ENCODE results near the gene ZFR.
A peak's percentile ranks its signal among the peaks of the same experiment; 100 is the strongest.
"Not testable (repeated sequence)": the region's sequence is repeated elsewhere in the genome, so short reads cannot be mapped to it uniquely, and the experiment has no call there.

The ZFR gene

DNA sequence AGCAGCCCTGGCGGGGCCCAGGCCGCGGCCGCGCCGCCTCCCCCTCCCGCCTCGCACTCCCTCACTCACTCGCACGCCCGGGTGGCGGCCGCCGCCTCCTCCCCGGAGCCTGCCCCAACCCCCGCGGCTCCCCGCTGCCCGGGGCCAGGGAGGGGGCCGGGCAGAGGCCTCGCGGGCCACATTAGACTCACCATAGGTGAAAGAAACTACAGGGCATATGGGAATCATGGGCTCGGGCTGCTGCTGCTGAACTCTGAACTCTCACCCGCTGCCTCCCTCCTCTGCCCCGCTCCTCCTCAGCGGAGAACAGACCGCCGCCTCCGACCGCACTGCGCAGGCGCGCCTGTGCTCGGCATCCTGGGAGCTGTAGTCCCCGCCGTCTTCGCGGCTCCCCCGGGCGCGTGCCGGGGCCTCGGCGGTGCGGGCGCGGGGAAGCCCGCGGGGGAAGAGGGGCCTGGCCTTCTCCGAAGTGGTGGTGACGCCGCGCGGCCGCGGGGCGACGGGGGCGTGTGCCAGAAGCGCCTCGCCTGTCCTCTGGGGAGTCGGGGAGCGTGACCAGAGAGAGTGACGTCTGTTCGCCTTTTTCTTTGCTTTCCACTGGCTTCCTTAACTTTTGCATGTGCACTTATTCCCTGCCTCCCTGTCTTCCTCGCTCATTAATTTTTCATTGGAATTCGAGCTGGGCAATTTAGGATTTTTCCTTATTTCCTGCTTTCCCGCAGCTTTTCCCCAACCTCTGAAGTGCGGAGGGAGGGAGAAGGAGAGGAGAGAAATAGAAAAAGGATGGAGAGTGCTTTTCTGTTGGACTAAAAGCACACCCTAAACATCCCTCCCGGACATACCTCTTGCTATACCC is at the start of gene ZFR:
ZFR (minus strand) TSS at position 310 of the 856 bp plus-strand sequence; CDS start at position 228, 82 bp downstream.
- peak; percentile 87 for DNase-seq

DNA sequence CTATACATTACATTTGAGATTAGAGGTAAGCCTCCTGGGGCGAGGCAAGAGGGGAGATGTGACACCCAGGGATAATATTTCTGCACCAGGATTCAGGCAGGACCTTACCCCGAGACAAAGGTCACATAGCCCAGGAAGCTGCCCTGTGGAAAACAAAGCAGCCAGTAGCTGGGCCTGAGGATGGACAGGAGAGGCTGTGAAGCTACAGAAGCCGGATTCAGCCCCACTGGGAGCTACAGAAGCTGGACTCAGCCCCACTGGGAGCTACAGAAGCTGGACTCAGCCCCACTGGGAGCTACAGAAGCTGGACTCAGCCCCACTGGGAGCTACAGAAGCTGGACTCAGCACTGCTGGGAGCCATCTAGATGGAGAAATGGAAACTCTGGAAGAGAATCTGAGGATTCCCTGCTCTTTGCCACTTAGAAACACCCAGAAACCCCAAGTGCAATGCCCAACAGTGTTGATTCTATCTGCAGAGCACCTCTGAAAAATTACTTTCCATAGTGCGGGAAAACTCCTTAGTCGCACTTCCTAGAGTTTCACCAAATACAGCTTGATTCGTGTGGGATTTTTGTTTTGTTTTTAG is 46.5 kb upstream of the ZFR start:
- DNase-seq, result no peak

DNA sequence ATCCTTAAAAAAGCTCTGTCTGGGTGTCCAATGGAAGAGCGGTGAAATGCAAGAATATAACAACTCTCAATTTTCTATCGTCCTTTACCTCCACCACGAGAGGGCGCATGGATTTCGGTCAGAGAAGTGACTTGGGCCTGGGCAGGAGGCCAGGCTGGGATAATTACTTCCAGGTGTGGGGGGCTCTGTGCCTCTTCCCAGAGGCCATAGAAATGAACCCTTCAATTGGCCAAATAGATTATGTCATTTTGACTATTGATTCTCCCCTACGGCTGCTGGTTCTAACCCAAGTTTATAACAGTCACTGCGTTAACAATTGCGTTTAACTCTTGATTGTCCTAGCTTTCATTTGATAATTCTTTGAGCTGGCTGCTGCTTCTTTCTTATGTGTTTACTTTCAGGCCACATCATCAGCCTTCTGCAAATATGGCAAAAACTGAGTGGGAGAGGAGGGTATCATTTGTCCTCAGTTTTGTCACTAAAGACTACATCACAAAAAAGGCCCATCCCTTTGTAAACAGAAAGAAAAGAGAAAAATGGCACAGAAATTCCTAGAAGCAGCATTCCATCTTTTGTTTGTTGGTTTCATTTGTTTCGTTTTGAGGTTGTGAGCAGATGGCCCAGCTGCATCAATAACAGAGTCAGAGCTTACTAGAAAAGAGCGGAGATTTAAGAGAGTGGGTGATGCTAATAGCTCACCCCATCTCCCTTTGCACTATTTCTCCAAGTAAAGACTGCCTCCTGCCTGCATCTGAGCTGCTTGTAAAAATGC is 45.4 kb upstream of the ZFR start:
- DNase-seq, result peak; percentile 67

DNA sequence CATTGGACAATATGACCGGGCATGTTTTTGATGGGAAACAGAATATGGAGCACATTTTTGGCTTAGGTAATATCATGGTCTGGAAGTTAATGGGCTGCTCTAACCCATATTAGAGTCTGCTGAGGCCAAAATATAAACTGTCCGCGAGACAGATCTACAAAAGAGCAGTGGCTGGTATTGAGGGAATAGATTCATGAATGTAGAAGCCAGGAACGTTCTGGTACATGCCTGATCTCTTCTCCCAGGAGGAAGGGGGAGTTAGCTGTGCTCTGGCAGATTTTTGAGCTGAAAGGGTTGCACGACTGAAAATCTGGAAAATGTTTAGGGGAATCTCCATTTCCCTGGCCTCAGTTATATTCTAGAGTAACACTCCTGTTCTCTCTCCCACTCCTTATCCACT is 42.9 kb upstream of the ZFR start:
- DNase-seq, result no peak

DNA sequence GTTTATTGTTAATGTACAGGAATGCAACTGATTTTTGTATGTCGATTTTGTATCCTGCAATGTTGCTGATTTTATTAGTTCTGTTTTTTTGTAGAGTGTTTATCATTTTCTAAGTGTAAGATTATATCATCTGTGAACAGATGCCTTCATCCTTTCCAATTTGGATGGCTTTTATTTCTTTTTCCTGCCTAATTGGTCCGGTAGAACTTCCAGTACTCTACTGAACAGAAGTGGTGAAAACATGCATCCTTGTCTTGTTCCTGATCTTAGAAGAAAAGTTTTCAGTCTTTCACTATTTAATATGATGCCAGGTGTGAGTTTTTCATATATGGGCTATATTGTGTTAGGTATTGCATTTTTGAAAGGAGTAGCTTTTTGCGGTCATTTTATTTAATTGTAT is 42.5 kb upstream of the ZFR start:
- no peak for DNase-seq

DNA sequence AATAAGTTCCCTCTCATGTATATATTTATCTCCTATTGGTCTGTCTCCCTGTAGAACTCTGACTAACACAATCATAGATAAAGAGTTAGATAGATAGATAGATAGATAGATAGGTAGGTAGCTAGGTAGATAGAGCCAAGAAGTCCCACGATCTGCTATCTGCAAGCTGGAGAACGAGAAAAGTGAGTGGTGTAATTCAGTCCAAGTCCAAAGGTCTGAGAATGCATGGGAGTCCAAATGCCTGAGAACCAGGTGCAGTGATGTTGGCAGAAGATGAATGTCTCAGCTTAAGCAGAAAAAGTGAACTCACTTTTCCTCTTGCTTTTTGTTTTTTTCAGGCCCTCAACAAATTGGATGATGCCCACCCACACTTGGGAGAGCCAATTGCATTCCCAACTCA is 37.7 kb upstream of the ZFR start:
- no peak for DNase-seq

DNA sequence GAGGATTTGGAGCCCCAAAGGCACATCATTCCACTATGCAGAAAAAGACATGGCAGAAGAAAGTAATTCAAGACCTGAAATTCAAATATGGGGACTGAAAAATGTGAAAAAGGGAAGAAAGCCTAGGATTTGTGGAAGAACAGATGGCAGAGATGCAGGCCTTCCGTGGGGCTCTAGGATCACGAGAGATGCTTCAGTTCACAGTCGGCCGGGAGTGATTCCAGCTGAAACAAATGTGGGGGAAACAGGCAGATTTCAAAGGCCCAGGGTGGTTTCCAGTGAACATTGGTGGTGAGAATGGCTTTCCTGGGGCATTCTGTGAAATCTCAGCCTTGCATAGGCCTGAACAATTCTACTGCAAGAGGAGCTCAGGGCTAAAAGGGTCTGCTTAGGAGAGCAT is 34.6 kb upstream of the ZFR start:
- no peak for DNase-seq

DNA sequence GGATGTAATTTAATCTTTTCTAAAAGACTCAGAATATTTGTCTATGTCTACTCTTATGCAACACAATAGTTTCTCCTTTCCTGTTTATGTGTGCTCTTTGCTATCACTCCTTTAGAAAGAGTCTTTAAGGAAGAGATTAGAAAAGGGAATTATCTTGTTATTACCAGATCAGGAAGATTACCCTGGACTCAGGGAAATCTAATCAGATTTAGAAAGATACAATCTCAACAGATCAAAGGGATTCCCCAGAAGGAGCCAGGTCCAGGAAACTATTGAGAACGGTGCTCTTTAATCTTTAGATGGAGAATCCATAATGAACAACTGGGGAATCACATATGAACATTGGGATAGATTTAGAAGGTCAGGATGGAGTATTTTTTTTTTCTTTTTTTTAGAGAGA is 32.4 kb upstream of the ZFR start:
- DNase-seq, result no peak

DNA sequence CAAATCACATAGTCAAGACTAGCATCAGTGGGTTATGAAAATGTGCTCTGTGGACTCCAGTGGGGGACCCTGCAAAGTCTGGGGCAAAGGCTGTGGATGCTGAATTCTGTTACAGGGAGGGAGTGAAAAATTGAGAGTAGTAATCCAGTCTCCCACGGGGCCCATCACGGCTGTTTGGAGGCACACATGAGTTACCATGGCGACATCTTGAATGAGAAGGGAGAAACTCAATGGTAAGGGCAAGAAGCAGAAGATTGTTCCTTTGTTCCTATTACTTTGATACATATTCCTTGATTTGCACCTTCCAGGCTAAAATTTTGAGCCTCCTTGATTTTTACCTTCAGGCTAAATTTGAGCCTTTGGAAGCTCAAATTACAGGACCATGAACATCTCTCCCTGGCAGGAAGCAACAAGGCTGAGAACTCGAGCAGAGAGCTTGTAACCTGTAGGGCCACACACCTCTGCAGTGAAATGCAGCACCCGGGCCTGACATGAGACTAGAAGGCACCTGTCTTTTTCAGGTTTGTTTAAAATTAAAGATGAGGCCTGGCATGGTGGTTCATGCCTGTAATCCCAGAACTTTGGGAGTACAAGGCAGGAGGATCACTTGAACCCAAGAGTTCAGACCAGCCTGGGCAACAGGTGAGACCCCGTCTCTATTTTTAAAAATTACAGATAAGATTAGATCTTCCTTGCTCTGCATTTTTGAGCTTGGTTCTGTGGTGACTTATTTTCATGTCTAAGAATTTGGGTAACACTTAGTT is 31.0 kb upstream of the ZFR start:
- no peak for DNase-seq

DNA sequence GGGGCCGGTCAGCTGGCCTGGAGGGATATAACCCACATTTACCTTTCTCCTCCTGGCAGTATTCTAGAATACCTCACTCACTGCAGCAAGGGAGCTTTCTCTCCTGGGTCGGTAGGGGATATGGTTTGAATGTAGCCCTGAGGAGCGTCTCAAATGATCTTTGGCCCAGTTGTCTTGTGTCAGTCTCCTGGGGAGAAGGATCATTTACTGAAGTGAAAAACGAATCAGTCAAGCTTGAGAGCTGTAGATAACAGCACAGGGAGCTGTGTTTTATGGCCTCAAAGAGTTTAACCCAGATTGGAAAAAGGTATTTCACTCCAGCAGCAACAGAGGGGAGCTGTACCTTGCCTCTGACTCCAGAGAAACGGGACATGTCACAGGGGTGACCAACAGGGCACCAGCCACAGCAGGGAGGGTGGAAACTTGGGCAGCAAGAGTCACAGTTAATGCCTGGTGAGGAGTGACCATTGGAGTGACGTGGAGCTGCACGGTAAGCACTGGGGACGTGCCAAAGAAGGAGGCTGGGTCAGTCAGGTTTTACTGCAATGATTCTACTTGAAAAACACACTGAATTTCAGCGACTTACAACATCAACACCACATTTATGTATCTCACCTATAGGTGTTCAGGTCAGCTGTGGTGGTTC is 29.8 kb upstream of the ZFR start:
- DNase-seq, result no peak

DNA sequence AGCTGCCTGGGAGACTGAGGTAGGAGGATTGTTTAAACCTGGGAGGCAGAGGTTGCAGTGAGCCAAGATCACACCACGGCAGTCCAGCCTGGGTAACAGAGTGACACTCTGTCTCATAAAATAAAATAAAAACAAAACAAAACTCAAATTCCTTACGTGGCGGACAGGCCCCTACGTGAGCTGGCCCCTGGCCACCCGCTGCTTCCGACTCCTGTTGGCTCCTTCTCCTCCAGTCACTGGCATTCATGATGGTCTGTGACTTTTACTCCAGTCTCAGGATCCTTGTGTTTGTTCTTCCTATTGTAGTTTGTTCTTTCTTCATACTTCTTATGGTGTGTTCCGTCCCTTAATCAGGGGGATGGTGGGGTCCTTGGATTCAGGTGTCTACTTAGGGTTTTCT is 28.5 kb upstream of the ZFR start:
- DNase-seq, result no peak

DNA sequence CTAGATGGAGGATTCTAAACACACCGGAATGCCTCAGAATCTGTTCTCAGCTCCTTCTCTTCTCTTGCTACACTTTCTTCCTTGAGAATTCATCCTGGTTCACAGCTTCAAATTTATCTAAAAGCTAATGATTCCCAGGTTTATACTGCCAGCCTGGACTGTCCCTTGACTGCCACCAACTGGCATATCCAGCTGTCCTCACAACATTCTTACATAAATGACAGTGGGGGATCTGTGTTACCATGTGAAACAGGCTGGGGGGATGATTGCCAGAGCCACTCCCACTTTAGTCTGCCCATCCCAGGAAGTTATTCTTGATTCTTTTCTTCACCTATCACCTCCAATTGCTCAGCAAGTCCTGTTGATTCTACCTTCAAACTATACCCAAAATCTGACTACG is 27.2 kb upstream of the ZFR start:
- DNase-seq, result no peak

DNA sequence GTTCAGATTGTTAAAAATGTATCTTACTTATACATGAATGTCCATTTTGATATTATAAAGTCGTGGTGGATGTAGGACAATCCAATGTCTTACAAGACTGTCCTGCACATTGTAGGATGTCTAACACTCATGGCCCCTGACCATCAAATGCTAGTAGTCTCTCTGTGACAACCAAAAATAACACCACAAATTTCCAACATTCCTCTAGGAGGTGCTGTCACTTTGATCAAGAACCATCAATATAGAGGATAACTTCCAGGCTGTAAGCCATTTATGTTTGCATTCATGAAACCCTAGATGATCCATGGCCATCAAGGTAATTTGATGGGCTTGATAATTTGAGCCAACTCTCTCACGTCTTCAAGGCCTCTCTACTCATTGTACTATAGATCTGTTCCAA is 20.5 kb upstream of the ZFR start:
- DNase-seq, result no peak

DNA sequence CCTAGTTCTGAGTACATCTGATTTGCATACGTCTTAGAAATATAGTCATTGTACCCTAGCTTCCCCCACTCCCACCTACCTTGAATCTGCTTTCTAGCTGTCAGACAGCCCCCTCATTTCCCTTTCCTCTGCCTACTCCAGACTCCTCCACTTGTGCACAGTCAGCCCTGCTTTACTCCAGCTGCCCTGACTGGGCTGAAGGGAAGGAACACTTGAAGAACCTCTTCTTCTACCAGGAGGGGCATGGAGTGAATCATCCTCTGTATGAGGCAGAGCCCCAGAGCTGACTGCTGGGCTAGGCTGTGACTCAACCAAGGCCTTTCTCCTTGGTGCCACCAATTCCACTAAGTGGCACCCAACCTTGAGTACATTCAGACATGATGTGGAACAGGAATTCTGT is 18.1 kb upstream of the ZFR start:
- peak; percentile 11 for DNase-seq

DNA sequence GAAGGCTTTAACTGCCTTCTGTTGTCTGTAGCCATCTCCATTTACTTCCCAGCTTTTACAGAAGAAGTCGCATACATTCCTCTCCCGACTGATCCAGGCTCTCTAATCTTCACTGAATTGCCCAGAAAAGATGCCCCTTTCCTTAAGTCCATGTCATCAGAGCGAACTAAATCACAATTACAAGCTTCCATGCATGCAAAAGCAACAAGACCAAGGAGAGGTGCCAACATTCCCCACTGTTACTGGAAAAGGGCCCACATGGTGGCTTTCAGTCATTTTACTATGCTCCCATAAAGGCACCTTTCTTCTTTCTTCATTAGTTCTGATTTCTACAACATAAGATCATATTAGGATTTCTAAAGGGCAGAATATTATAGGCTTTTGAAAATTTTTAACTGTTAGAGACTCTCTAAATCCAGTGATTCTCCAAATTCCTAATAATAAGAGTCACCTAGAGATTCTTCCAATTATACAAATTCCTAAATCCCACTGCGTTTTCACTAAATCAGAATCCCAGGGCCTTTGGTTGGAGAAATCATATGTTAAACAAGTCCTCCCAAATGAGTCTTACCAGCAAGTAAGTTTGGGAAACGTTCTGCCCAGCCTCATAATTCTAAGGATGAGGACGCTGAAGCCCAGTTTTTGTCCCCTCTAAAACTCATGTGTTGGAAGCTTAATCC is 17.0 kb upstream of the ZFR start:
- no peak for DNase-seq

DNA sequence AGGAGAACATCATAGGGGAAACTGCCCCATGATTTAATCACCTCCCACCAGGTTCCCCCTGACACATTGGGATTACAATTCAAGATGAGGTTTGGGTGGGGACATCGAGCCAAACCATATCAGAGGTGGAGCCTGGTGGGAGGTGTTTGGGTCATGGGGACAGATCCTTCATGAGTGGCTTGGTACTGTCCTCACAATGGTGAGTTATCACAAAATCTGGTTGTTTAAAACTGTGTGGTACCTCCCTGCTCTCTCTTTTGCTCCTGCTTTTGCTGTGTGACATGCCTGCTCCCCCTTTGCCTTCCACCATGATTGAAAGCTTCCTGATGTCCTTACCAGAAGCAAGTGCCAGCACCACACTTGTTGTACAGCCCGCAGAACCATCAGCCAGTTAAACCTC is 16.2 kb upstream of the ZFR start:
- DNase-seq, result no peak

DNA sequence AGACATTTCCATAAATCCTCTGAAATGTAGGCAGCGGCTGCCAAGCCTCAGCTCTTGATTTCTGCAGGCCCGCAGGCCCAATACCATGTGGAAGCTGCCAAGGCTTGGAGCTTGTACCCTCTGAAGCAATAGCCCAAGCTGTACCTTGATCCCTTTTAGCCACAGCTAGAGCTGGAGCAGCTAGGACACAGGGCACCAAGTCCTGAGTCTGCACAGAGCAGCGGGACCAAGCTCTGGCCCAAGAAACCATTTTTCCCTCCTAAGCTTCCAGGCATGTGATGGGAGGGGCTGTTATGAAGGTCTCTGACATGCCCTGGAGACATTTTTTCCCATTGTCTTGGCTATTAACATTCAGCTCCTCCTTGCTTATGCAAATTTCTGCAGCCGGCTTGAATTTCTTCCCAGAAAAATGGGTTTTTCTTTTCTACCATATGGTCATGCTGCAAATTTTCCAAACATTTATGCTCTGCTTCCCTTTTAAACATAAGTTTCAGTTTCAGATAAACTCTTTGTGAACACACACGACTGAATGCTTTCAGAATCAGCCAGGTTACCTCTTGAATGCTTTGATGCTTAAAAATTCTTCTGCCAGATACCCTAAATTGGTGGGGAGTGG is 14.4 kb upstream of the ZFR start:
- DNase-seq, result no peak

DNA sequence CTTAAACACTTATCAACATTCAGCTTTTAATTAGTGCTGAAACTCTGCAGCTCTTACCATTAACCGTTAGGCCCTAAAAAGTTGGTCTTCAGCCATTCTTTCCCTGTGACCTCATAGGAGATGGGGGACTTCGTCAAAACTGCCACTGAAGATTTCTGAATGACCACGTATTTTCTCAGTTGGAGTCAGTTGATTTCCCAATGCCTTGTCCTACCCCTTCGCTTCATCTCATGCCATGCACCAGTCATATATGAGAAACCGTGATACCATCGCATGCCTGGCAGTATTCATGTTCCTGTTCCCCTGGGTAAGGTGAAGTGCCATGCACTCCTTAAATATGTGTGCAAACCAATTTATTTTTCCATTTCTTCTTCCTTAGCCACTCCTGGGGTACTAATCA is 10.8 kb upstream of the ZFR start:
- no peak for DNase-seq

DNA sequence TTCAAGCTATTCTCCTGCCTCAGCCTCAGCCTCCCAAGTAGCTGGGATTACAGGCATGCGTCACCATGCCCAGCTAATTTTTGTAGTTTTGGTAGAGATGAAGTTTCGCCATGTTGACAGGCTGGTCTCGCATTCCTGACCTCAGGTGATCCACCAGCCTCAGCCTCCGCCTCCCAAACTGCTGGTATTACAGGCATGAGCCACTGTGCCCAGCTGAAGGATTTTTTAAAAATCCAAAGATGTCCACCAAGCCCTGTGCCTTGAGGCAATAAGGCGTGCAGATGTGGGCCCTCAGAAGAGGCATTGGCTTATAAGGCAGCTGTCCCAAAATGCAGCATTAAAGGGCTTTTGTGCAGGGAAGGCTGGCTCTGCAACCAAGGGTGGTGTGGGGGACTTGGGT is 10.3 kb upstream of the ZFR start:
- DNase-seq, result no peak

DNA sequence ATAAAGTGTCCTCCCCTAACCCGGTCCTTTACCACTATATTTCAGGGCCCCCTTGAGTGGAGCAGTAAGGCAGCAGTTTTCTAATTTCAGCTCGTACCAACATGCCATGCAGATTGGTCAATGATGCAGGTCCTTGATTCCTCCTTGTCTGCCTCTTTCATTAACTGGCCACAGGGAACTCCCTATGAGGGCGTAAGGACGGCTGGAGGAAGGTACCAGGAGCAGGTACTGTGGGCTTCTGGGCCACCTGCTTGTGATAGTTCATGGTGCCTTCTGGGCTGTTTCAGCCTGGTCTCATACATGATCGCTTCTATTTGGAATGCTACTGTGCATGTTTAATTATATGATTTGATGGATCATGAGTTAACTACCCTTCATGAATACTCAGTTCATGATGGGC is 9.4 kb upstream of the ZFR start:
- DNase-seq, result no peak

DNA sequence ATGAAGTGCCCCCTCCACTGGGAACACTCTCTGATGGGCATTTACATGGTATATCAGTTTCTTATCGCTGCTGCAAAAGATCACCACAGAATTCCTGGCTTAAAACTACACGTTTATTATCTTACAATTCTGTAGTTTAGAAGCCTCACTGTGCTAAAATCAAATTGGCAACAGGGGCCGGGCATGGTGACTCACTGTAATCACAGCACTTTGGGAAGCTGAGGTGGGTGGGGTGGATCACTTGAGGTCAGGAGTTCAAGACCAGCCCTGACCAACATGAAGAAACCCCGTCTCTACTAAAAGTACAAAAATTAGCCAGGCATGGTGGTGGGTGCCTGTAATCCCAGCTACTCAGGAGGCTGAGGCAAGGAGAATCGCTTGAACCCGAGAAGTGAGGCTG is 7.8 kb upstream of the ZFR start:
- DNase-seq, result not testable (repeated sequence)

DNA sequence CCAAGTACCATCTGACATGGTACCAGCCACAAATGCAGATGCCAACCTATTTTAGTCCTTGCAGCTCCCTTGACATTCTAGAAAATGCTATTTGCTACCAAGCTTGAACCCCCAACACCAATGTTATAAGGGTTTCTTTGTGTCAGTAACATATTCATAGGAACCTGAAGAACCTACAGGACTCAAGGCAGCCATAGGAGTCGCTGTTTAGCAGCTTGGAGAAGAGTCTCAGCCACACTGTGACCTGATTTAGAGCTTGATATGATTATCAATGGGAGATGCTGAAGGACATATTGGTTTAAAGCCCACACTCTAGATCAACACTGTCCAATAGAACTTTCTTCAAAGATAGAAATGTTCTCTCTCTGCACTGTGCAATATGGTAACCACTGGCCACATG is 6.4 kb upstream of the ZFR start:
- no peak for DNase-seq
